ENCODE results near the gene SLC30A1.
"Not testable (repeated sequence)": the region's sequence is repeated elsewhere in the genome, so short reads cannot be mapped to it uniquely, and the experiment has no call there.

The SLC30A1 gene

DNA sequence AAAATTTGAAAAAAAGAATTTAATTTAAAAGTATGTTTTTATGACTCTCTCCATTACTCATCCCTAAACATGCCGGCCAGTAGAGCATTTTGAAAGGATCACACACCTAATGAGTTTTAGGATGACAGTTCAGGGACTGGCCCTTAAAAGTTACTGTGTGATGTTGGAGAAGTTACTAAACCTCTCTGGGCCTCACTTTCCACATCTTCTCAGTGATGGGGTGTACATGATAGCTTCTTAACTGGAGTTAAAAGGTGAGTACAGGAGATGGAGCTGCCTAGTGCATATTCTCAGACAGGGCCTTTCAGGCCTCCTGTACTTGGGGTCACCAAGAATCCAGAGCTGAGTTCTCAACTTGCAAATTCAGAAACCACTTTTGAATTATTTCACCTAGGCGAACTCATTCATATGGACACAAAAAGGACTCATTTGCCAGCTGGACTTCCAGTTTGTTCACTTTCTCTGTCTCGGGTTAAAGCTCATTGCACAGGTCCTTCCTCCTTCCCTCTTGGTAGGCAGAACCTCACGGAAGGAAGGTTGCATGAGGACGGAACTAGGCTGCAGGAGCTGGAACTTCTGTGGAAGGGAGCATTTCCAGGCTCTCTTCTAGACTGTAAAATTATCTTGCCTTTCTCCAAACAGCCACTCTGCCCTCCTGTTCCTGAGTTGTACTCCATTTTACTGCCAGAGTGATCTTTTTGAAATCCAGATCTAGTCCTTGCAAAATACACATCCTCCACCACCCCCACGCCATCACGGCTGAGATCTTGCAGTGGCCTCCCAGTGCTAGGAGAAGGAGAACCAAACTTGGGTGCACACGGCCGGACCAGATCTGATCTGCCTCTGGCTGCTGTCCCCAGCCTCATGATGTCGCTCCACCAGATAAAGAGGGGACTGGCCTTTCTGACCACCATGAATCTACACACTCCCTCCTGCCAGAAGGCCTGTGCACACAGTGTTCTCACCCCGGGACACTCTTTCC, 4.3 kb upstream of the SLC30A1 start:
- DNase-seq = no peak

DNA sequence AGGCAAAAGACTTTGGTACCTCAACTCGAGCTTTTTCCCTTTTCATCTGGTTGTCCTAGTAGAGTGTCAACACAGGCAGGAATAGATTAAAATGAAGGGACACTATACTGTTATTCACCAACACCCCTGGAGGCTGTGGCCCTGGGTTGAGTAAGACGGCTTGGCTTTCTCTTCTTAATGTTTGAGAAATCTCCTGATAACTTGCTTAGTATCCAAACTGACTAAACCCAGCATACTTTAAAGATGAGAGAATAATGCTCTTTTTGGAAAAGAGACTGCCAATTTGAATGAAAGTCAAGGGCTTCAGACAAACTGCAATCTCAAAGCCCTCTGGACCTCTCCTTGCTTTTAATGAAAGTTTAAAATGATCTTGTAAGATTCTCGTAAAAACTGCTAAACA, 2.6 kb upstream of the SLC30A1 start:
- no peak for DNase-seq

DNA sequence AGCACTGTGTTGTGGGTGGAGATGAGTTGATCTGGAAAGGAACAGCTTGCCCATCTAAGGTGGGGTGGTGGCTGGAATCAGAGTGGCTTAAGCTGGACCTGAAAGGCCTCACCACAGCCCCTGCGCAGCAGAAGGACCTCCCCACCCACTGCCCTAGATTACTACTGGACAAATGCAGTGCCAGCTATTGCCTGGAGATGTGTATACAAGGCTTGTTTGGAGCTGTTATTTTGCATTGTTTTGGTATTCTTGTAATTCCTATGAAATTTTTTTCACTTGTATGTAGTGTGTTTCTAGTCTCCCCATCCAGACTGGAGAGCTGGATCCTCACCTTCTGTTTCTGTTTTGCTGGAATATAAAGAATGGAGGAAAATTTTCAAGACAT, 1.3 kb upstream of the SLC30A1 start:
- DNase-seq = no peak

DNA sequence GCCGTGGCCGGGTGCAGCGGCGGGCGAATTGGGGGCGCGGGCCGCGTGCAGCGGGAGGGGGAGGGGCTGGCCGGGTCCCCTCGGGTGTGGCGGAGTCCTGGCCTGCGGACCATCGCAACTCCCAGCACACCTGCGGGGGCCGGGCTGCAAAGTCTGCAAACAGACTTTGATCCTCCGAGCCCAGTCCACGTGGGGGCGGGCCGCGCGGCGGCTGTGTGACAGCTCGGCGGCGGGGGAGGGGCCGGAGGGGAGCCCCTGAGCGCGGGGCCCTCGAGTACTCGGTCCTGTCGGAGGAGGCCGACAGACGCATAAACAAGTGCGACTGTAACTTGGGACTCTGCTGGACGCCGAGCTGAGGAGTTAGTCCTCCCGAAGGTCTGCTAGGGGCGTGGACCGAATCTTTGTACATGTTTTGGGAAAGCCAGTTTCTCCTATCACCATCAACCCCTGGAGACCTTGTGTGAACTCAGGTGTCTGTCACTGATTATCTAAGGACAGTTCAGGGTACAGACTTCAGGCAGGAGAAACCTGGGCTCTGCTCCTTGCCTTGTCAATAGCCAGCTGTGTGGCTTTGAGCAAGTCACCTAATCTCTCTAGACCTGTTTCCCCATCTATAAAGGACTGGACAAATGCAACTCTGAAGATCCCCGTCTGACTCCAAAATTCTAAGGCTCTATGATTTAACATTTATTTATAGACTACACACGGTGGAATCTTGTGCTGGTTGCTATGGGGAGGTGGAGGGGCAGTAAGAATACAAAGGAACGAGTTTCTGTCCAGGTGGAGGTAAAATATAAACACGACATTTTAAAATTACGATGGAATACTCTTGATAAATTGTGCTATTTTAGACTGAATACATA, 710 bp upstream of the SLC30A1 start:
- DNase-seq = no peak

DNA sequence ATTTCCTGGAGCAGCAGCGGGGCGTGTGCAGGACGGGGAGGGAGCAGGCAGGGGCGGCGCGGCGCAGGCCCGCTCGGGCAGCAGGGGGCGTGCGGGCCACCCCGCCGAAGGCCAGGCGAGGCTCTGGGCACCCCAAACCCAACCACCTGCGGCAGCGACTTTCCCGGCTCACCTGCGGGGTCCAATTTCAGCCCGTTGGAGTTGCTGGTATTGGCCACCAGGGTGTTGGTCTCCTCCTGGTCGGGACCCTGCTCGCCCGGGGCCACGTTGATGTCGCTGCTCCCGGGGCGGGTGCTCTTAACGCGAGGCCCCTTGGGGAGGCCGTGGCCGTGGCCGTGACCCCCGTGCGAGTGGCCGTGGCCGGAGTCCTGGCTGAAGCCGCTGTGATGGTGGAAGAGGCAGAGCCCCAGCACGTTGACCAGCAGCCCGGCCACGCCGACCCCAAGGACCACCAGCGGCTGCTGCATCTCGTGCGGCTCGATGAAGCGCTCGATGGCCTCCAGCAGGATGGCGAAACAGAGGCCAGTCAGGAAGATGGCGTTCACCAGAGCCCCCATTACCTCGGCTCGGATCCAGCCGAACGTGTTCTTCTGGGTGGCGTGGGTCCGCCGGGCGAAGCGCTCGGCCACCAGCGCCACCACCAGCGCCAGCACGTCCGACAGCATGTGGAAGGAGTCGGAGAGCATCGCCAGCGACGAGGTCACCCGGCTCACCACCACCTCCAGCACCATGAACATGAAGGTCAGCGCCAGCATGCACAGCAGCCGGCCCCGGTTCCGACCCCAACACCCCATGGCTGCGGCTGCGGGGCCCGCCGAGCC, 932 bp downstream of the SLC30A1 start:
- DNase-seq = no peak

DNA sequence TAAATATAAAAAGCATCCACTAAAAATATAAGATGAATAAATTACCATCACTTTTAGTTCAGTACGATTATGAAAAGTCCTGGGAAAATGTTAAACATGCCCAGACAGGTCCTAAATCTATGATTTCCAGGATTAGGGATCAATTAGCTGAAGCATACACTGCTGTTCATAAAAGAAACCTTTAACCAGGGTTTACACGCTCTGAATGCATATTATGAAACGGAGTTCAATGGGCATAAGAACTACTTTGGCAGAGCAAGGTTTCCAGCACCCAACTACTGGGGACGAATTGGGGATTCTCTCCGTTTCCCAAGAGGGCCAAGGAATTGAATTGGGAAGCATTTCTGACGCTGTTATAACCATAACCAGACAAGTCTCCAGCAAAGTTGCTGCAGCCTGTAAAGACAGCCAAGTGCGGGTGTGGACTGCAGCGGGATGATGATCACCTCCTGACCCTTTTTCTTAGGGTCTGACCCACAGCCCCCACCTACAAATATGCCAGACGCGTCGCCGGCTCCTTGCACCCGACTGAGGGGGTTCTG, 1.6 kb downstream of the SLC30A1 start:
- DNase-seq = no peak

DNA sequence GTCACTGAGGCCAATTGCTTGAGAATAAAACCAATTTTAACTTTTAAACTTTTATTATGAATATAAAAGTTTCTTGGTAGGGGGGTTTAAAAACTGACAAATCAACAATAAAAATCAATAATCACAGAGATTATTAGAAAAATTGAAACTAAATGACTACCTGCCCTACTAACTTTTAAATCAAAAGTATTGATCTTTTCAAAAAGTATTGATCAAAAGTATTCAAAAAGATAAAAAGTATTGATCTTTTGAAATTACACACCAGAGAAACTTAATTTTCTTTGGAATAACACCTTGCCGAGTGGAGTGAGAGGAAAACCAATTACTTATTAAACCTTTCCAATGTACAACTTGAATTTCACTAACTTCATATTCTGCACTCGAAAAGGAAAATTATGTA, 2.2 kb downstream of the SLC30A1 start:
- no peak for DNase-seq

DNA sequence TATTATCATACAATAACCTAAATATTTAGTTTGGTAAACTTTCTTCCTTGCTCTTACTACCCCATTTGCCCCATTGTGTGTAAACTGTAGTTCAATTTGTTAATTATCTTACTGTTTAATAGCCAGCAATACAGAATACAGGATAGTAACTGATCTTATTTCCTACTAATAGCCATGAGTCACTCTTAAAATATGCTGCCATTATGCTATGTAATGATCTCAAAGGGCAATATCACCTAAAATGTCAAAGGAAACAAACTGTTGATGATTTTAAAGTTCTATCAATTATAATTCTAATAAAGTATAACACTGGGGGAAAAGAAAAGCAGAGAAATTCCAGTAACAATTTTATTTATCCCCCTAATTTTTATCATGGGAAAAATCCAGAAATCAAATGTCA, 4.3 kb downstream of the SLC30A1 start:
- no peak for DNase-seq

DNA sequence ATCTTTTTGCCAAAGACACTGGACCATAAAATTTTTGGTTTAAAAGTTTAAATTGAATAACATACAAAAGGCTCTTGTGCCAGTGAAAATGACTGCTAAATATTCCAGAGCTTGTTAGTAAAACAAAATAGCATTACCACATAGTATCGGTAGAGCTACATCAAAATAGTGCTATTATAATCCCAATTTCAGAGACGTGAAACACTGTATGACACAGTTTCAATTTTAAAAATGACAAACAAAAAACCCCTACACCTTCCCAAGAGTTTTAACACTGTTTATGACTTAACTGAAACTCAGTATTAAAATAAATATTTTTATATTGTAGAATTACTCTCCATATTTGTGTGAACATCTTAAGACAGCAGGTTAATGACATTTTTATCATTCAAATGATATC, 7.0 kb downstream of the SLC30A1 start:
- DNase-seq = no peak

DNA sequence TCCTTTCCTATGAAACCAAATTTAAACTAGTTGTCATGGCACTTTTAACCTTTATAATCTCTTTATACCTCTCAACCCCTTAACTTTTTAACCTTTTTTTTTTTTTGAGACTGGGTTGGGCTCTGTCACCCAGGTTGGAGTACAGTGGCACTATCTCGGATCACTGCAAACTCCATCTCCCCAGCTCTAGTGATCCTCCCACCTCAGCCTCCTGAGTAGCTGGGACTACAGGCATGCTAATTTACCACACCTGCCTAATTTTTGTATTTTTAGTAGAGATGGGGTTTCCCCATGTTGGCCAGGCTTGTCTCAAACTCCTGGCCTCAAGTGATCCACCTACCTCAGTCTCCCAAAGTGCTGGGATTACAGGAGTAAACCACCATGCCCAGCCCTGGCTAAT, 8.6 kb downstream of the SLC30A1 start:
- not testable (repeated sequence) for DNase-seq

DNA sequence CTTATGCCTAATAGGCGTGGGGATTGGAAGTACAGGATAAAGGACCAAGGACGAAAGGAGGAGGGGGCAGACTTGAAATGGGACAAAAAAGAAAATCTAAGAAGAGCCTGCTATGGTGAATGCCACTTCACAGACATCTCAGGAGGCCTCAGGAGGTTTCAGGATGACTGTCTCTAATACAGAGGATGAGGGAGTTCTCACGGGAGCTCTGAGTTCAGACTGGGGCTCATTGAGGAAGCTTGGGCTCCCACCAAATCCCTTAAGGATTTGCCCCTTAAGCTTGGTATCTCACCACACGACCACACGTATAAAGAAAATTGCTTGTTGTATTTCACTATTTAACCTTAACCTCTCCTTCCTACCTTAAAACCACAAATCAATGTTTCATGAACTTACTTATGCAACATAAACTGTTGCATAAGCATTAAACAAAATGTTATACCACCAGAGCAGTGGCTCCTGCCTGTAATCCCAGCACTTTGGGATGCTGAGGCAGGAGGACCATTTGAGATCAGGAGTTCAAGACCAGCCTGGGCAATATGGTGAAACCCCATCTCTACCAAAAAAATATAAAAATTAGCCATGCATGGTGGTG, 12.4 kb downstream of the SLC30A1 start:
- DNase-seq = no peak

DNA sequence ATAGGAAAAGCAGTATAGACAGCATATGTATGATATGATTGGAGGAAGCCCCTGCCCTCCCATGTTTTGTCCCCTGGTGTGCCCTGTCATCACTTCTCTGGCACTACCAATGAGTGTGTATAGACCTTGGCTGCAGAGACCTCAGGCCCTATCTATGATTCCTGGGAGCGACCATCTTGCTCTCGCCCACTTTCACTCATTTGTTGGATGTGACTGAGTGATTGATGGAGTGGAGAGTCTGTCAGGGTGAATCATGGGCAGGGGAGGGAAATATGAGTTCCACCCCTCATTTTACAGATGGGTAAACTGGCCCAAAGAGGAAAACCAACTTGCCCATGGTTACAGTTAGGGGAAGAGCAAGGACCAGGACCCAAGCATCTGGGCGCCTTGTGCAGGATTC, 14.9 kb downstream of the SLC30A1 start:
- DNase-seq = no peak

DNA sequence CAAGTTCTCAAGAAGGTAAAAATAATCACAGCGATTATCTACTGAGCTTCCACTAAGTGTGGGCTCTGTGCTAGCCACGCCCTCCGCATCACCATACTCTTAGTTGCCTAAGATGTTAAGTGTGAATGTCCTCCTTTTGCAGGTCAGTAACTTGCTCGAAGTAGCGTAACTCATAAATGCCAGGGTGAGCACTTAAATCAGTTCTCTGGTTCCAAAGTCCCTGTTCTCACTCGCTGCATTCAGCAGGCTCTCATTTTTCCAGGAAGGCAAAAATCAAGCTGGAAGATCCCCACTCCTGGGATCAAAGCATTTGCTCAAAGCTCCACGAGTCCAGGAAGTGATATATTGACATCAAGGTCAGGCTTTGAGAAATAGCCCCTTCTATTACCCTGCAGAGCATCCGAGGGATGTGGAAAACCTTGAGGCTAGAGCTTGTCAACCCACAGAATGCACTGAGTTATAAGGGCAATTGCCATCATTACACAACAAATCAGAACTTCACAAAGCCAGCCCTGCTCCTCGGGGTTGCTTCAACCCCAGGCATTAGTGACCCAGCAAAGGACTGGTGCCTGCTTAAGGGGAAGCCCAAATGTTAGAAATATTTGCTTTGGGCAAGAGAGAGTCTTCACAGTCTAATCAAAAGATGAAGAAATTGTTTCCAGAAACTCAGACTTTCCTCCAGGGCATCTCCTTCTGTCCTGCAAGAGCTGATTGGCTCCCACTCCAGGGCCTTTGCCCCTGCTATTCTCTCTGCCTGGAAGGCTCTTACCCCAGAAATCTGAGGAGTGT, 19.5 kb downstream of the SLC30A1 start:
- no peak for DNase-seq

DNA sequence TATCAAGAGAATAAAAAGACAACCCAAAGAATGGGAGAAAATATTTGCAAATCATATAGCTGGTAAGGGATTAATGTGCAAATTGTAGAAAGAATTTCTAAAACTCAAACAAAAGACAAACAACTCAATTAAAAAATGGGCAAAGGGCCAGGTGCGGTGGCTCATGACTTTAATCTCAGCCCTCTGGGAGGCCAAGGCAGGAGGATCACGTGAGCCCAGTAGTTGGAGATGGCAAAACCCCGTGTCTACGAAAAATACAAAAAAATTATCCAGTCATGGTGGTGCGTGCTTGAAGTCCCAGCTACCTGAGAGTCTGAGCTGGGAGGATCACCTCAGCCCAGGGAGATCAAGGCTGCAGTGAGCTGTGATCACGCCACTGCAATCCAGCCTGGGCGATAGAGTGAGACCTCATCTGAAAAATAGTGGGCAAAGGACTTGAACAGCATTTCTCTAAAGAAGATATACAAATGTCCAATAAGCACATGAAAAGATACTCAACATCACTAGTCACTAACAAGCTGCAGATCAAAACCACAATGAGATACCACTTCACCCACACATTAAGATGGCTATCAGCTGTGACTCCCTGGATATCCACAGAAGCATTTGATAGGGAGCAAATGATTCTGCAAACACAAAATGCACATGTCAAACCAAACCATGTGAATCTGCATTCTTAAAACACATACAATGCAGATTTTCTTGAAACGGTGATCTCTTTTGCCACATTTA, 20.9 kb downstream of the SLC30A1 start:
- no peak for DNase-seq

DNA sequence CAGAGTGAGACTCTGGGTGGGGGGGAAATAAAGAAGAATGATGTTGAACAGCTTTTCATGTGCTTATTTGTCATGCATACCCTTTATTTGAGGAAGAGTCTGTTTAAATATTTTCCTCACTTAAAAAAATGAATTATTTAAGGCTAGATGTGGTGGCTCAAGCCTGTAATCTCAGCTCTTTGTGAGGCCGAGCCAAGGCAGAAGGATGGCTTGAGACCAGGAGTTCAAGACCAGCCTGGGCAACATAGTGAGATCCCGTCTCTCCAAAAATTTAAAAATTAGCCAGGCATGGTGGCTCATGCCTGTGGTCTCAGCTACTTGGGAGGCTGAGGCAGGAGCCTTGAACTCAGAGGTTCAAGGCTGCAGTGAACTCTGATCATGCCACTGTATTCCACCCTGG, 25.4 kb downstream of the SLC30A1 start:
- no peak for DNase-seq

DNA sequence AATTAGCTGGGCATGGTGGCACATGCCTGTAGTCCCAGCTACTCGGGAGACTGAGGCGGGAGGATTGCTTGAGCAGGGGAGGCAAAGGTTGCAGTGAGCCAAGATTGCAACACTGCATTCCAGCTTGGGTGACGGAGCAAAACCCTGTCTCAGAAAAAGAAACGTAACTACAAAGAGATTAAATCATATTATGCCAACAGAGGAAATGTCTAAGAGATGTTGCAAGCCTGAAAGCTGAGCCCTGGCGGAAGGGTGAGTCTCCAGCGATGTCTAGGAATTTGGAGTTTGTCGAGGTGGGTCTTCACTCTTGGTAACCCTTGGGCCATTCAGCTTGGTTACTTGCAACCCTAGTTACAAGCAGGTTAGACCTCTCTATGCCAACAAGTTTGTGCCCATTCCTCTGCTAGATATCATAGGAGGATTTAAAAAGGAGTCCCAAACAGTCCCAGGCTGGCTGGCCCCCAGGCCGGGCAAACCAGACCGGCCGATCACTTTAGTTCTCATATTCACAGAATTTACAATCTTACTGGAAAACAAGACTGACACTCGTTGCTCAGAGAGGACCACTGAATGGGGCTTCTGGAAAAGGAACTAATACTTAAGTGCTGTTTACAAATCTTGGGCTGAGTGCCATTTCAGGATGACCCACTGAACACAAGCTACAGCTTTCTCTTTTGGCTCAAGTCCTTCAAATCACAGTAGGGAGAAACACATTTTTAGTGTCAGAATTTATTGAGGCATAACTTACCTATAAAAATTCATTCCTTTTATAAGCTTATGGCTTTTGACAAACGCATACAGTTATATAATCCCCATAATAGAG, 27.1 kb downstream of the SLC30A1 start:
- no peak for DNase-seq

DNA sequence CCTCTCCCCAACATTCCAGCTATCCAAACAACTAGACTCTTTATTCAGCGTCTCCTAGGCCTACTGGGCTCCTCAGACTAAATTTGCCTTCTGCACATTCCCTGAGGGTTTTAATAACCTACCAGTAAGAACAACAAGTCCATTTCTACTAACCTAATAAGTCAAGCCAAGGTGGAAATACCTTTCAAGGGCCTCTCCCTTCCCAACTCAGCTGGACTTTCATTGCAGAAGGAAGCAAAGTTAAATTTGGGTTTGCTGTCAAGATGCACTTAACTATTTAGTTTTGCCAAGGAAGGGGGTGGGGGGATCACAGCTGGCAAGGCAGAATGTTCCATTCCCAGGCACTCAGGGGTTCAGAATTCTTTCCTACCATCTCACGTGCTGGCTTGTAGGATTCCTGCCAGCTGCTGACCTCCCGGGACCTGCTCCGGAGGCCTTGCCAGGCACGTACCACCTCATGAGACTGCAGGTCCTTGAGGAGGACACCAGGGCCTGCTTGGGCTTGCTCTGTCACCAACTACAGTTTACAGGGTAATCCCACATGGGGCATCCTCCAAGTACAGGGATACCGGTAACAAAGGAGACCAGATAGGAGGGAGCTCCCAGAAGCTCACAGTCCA, 29.8 kb downstream of the SLC30A1 start:
- no peak for DNase-seq

DNA sequence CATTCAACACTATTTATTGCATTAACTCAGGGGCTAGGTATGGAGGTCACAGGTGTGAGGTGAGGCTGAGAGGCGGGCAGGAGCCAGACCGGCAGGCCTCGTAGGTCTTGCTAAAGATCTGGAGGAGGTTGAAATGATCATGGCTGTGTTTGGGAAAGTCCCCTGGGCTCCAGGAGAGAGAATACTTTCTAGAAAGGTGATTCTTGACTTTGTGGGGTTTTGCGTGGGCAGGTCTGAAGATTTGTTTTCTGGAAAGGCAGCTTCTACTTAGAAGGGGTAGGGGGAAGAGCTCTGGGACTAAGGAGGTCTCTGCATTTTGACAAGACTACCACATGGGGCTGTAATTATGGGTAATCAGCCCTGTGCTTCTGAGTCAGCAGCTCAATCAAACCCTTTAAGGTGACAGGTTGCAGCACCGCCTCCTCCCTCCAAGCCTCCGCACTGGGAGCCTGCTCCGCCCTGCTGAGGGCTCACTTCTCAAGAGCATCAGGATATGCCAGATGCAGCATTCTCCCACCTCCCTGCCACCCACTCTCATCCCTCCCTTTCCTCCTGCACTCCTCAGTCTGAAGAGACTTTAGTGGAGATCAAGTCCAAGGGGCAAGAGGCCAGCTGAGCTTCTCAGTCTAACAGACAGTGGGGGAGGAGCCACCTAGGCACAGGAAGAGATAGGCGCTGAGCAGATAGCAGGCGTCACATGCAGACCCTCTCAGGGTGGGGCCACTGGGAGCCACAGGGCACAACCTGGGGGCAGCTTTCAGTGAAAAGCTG, 30.5 kb downstream of the SLC30A1 start:
- DNase-seq = no peak

DNA sequence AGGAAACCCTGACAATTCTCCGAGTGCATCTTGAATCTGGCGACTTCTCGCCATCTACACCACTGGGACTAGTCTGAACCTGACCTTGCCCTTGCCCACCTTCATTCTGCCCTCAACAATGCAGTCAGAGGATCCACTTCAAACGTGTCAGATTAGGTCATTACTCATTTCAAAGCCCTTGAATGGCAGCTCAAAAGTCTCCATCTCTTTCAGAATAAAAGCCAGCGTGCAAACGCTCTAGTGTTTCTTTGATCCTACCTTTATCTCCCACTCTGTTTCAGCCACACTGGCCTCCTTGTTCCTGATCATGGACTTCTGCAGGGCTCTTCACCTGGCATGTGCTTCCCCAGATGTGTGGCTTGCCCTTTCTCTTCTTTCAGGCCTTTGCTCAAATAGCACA, 31.3 kb downstream of the SLC30A1 start:
- no peak for DNase-seq

Measured in GOT3 (cell line).